ENCODE data around the gene FLNB.

The FLNB gene

GRCh38 chr3:57967590-57967989, 40.6 kb upstream of the FLNB start:
- TF ChIP-seq, protein P1, sequence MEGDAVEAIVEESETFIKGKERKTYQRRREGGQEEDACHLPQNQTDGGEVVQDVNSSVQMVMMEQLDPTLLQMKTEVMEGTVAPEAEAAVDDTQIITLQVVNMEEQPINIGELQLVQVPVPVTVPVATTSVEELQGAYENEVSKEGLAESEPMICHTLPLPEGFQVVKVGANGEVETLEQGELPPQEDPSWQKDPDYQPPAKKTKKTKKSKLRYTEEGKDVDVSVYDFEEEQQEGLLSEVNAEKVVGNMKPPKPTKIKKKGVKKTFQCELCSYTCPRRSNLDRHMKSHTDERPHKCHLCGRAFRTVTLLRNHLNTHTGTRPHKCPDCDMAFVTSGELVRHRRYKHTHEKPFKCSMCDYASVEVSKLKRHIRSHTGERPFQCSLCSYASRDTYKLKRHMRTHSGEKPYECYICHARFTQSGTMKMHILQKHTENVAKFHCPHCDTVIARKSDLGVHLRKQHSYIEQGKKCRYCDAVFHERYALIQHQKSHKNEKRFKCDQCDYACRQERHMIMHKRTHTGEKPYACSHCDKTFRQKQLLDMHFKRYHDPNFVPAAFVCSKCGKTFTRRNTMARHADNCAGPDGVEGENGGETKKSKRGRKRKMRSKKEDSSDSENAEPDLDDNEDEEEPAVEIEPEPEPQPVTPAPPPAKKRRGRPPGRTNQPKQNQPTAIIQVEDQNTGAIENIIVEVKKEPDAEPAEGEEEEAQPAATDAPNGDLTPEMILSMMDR (IDR thresholded peaks at IDR 0.05; ENCODE audit: low read depth, low read length, missing control alignments): no peak
- H3K36me3 ChIP-seq (replicated peaks): no peaks in the 10 kb centered on the region
- H3K27ac ChIP-seq: no peak overlapping the region
- no peak for DNase-seq
- no peaks in the 10 kb centered on the region for H3K27me3 ChIP-seq (replicated peaks)
- in situ Hi-C loops (cut with HindIII; ENCODE audit: low pct_ligation_motif_present, low sequenced_read_pairs): no loop called here
- H3K4me3 ChIP-seq (ENCODE audit: low read depth, low read length): no peak overlapping the region

DNA sequence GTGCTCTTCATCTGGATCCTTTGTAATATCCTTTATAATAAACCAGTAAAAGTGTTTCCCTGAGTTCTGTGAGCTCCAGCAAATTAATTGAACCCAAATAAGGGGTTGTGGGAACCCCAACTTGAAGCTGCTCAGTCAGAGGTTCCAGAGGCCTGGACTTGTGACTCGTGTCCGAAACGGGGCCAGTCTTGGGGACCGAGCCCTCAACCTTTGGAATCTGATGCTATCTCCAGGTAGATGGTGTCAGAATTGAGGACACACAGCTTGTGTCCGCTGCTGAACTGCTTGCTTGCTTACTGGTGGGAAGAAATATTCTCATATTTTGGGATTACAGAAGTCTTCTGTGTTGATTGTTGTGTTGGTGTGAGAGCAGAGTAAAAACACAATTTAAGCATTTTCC, 39.7 kb upstream of the FLNB start:
- H3K27ac ChIP-seq: no peak overlapping the region
- in situ Hi-C loops (cut with HindIII; ENCODE audit: low pct_ligation_motif_present, low sequenced_read_pairs): no loop called here
- TF ChIP-seq, protein P1 (IDR thresholded peaks at IDR 0.05; ENCODE audit: low read depth, low read length, missing control alignments): no peak
- no peaks in the 10 kb centered on the region for H3K27me3 ChIP-seq (replicated peaks)
- H3K36me3 ChIP-seq (replicated peaks): no peaks in the 10 kb centered on the region
- no peak for DNase-seq
- no peak overlapping the region for H3K4me3 ChIP-seq (ENCODE audit: low read depth, low read length)

GRCh38 chr3:57971975-57972374, 36.2 kb upstream of the FLNB start:
- H3K36me3 ChIP-seq (replicated peaks): no peaks in the 10 kb centered on the region
- no peaks in the 10 kb centered on the region for H3K27me3 ChIP-seq (replicated peaks)
- H3K27ac ChIP-seq: no peak overlapping the region
- DNase-seq: no peak
- TF ChIP-seq, protein P1 (IDR thresholded peaks at IDR 0.05; ENCODE audit: low read depth, low read length, missing control alignments): no peak
- in situ Hi-C loops (cut with HindIII; ENCODE audit: low pct_ligation_motif_present, low sequenced_read_pairs): no loop called here
- no peak overlapping the region for H3K4me3 ChIP-seq (ENCODE audit: low read depth, low read length)

DNA sequence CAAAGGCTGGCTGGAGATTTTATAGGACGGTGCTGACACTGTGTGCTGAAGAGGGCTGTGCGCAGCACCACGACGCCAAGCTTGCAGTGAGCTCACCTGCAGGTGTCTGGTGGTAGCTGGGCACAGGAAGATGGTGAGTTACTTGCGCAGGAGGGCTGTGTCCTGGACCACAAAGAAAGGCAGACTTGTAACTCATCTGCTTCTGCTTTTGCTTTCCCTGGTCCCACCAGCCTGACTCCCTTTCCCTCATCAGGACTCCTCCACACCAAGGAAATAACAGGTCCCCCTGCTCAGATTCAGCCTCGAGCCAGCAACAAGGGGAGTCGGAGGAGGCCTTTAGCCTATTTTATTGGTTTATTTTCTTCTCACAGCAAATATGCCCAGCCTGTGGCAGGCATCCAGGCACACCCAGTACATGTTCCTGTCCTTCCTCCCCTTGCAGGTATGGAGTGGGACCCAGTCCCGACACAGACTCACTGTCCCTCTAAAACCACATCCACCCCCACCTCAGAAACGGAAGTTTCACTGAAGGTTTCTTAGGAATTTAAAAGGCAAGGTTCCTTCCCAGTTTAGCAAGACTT, 35.6 kb upstream of the FLNB start:
- no peaks in the 10 kb centered on the region for H3K36me3 ChIP-seq (replicated peaks)
- in situ Hi-C loops (cut with HindIII; ENCODE audit: low pct_ligation_motif_present, low sequenced_read_pairs): no loop called here
- no peak for DNase-seq
- TF ChIP-seq, protein P1 (IDR thresholded peaks at IDR 0.05; ENCODE audit: low read depth, low read length, missing control alignments): no peak
- H3K27me3 ChIP-seq (replicated peaks): no peaks in the 10 kb centered on the region
- H3K27ac ChIP-seq: no peak overlapping the region
- H3K4me3 ChIP-seq (ENCODE audit: low read depth, low read length): no peak overlapping the region

- H3K27ac ChIP-seq: peak overlapping the region; percentile 65
- TF ChIP-seq, protein P1 (IDR thresholded peaks at IDR 0.05; ENCODE audit: low read depth, low read length, missing control alignments): no peak
These were observed 34.3 kb upstream of the FLNB start for GRCh38 chr3:57973715-57974477.

More at GRCh38 chr3:57973715-57974477, 34.3 kb upstream of the FLNB start:
- DNase-seq: no peak
- H3K27me3 ChIP-seq (replicated peaks): no peaks in the 10 kb centered on the region
- no peak overlapping the region for H3K4me3 ChIP-seq (ENCODE audit: low read depth, low read length)
- H3K36me3 ChIP-seq (replicated peaks): no peaks in the 10 kb centered on the region
- in situ Hi-C loops (cut with HindIII; ENCODE audit: low pct_ligation_motif_present, low sequenced_read_pairs): no loop called here
